HepG2 (cell line): ENCODE results near the gene VAMP5. TPM values are rescaled to one million over a fixed set of nuclear protein-coding genes. Genes with fewer than 3 reads are reported as not detected.

Experiments used
- ASH2L ChIP-seq: fragments of 300-600, 200-600 bp; sonication (generic); IDR thresholded peaks from 2 replicates; pipeline ENCODE4 v1.7.0; 2017; ENCODE audit warnings: low read depth, mild to moderate bottlenecking, moderate library complexity, mixed read lengths, low read length; ENCODE audit not compliant: insufficient read length
- CBFB ChIP-seq: sonication (generic); formaldehyde crosslinking; IDR thresholded peaks from 2 replicates; pipeline ENCODE4 v1.4.0; 2020; ENCODE audit warnings: missing genetic modification reagents
- CCDC6 ChIP-seq: sonication (generic); formaldehyde crosslinking; IDR thresholded peaks from 2 replicates; pipeline ENCODE4 v1.8.1; 2022; ENCODE audit warnings: mild to moderate bottlenecking, missing genetic modification reagents, moderate library complexity
- DMAP1 ChIP-seq: IDR thresholded peaks from 2 replicates; pipeline ENCODE4 v1.6.1; 2016
- GATAD2A ChIP-seq: IDR thresholded peaks from 2 replicates; pipeline ENCODE4 v1.6.1; 2016
- HOXD1 ChIP-seq: sonication (generic); formaldehyde crosslinking; IDR thresholded peaks from 2 replicates; pipeline ENCODE4 v1.5.0; 2020; ENCODE audit warnings: missing genetic modification reagents
- KLF16 ChIP-seq, 2 experiments: sonication (generic) in 1 of 2; formaldehyde crosslinking in 1 of 2; IDR thresholded peaks; 2 replicates each; pipeline versions ENCODE4 v1.6.1 to v1.8.0; 2016 to 2023; ENCODE audit warnings: missing genetic modification reagents in 2 of 2, missing compliant biosample characterization in 1 of 2
- NCOA5 ChIP-seq: sonication (generic); formaldehyde crosslinking; IDR thresholded peaks from 2 replicates; pipeline ENCODE4 v1.4.0; 2020; ENCODE audit warnings: missing genetic modification reagents
- PAX8 ChIP-seq: sonication (generic); formaldehyde crosslinking; IDR thresholded peaks from 2 replicates; pipeline ENCODE4 v1.8.0; 2022; ENCODE audit warnings: mild to moderate bottlenecking, missing genetic modification reagents, borderline replicate concordance
- PCBP2 ChIP-seq: fragments of 200-400 bp; formaldehyde crosslinking; optimal IDR thresholded peaks from 2 replicates; pipeline ENCODE3; 2018; ENCODE audit warnings: low read length, low read depth; ENCODE audit not compliant: poor library complexity, severe bottlenecking
- REPIN1 ChIP-seq: sonication (generic); formaldehyde crosslinking; IDR thresholded peaks from 2 replicates; pipeline ENCODE4 v1.8.0; 2022; ENCODE audit warnings: missing genetic modification reagents, low read depth, mild to moderate bottlenecking, borderline replicate concordance
- RXRB ChIP-seq: IDR thresholded peaks from 2 replicates; pipeline ENCODE4 v1.6.1; 2016; ENCODE audit warnings: borderline replicate concordance, missing genetic modification reagents, missing compliant biosample characterization
- SETDB1 ChIP-seq: sonication (generic); formaldehyde crosslinking; IDR thresholded peaks from 2 replicates; pipeline ENCODE4 v1.5.1; 2020; ENCODE audit warnings: missing genetic modification reagents, mild to moderate bottlenecking, borderline replicate concordance
- SMAD3 ChIP-seq: sonication (generic); formaldehyde crosslinking; IDR thresholded peaks from 2 replicates; pipeline ENCODE4 v1.4.0; 2020; ENCODE audit warnings: missing genetic modification reagents
- SRSF4 ChIP-seq: fragments of 200-400 bp; formaldehyde crosslinking; IDR thresholded peaks from one replicate; pipeline ENCODE4 v1.6.1; 2018; ENCODE audit warnings: mild to moderate bottlenecking, low read depth, low read length, moderate library complexity; ENCODE audit not compliant: poor library complexity, severe bottlenecking
- SYNCRIP ChIP-seq: fragments of 200-400 bp; formaldehyde crosslinking; IDR thresholded peaks from 2 replicates; pipeline ENCODE4 v1.6.1; 2018; ENCODE audit warnings: mild to moderate bottlenecking, low read depth, low read length; ENCODE audit not compliant: insufficient read depth
- TP53 ChIP-seq: sonication (generic); formaldehyde crosslinking; conservative IDR thresholded peaks from 2 replicates; pipeline ENCODE4 v1.4.0; 2020; ENCODE audit warnings: missing genetic modification reagents
- ZKSCAN1 ChIP-seq: fragments of 150-350 bp; IDR thresholded peaks from 2 replicates; pipeline ENCODE4 v1.6.1; 2014; ENCODE audit warnings: low read length
- ZNF253 ChIP-seq: sonication (generic); formaldehyde crosslinking; IDR thresholded peaks from 2 replicates; pipeline ENCODE4 v1.8.0; 2022; ENCODE audit warnings: mild to moderate bottlenecking, missing genetic modification reagents, borderline replicate concordance
- ZNF33B ChIP-seq: sonication (generic); formaldehyde crosslinking; IDR thresholded peaks from 2 replicates; pipeline ENCODE4 v1.5.1; 2020; ENCODE audit warnings: mild to moderate bottlenecking, missing genetic modification reagents
- ZNF616 ChIP-seq: sonication (generic); formaldehyde crosslinking; IDR thresholded peaks from 2 replicates; pipeline ENCODE4 v1.5.0; 2020; ENCODE audit warnings: low read depth, mild to moderate bottlenecking, missing genetic modification reagents
- polyA plus RNA-seq, 8 experiments: library from polyadenylated mRNA; depleted of rRNA in 3 of 8; stranded (reverse) in 7 of 8; unstranded in 1 of 8; fragments of >200 nt; fragmentation: Illumina TruSeq in 4 of 8; extraction: Trizol in 4 of 8; gene quantifications; 2 replicates each; pipeline versions ENCODE4 v1.2.1 to v1.2.3, GENCODE V29; 2011 to 2016; ENCODE audit warnings: low read depth in 4 of 8, missing spikeins in 1 of 8, mixed read lengths in 1 of 8; ENCODE audit not compliant: insufficient read depth in 1 of 8
- total RNA-seq, 5 experiments: library from RNA; depleted of rRNA; stranded (reverse); fragments of >200 nt; fragmentation: Illumina TruSeq; extraction: Trizol; gene quantifications; 2 replicates each; pipeline ENCODE4 v1.2.3, GENCODE V29; 2016; ENCODE audit warnings: low read depth in 1 of 5
- TF ChIP-seq, protein P1 (sequence below): sonication (generic); formaldehyde crosslinking; IDR thresholded peaks from 2 replicates; pipeline ENCODE4 v1.4.0; 2020; ENCODE audit warnings: mild to moderate bottlenecking, missing genetic modification reagents
- TF ChIP-seq, protein P2 (sequence below): sonication (generic); formaldehyde crosslinking; IDR thresholded peaks from 2 replicates; pipeline ENCODE4 v1.8.1; 2023; ENCODE audit warnings: mild to moderate bottlenecking, moderate library complexity, missing genetic modification reagents
- TF ChIP-seq, protein P3 (sequence below): sonication (generic); formaldehyde crosslinking; IDR thresholded peaks from 2 replicates; pipeline ENCODE4 v1.4.0; 2020; ENCODE audit warnings: missing genetic modification reagents
- TF ChIP-seq, protein P4 (sequence below): sonication (generic); formaldehyde crosslinking; IDR thresholded peaks from 2 replicates; pipeline ENCODE4 v1.8.1; 2022; ENCODE audit warnings: mild to moderate bottlenecking, missing genetic modification reagents
- TF ChIP-seq, protein P5 (sequence below): IDR thresholded peaks from 2 replicates; pipeline ENCODE4 v1.6.1; 2016; ENCODE audit warnings: mild to moderate bottlenecking

VAMP5 gene
- total and polyA plus RNA-seq, 2 of the 13 experiments (the other 11 are each of a cell fraction or from before 2014, with no cell fraction given), result 7.2 to 56.7 TPM

DNA sequence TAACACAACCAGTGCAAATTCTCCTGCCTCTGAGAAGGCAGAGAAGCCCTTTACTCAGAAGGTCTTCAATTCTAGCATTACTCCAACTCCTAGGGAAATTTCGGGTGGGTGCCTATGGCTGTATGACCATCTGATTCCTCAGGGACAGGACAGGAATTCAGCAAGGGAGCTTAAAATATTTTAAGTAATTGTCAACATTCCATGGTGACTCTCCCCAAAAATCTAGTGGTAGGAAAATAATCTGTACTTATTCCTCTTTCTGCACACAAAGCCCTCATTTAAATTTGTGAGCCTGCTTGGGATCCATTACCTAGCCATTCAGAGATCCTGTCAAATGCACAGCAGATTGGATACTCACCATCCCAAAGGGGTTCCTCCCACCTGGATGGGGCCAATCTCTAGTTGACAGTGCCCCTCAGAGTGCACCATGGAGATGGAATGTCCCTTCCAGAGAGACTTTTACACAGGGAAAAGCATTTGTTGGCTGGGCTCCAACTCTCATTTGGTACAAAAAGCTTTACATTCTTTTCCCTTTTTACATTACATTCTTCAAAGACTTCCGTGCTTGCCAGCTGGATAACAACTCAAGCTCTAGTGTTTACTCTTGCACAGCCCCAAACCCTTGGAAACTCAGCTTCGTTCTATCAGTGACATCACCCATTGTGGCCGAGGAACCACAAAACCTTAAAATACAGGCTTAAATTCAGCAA is 21.3 kb downstream of the VAMP5 start (continued):
- no peak for TF ChIP-seq ZNF616 (CRISPR knock-in tag)
- TF ChIP-seq KLF16 (CRISPR knock-in tag; IDR thresholded peaks at IDR 0.05), result 0 out of 4 replicates have a peak, but pooled peaks of 1 of the 2 experiments have one; percentile 43
- TF ChIP-seq NCOA5 (CRISPR knock-in tag), result no peak
- peak; percentile 48; the same call in 1 of the 2 replicates for TF ChIP-seq CCDC6
- TF ChIP-seq SETDB1 (CRISPR knock-in tag), result no peak
- TF ChIP-seq RXRB (CRISPR knock-in tag), result peak; percentile 23; the same call in 1 of the 2 replicates
- TF ChIP-seq, protein P1, sequence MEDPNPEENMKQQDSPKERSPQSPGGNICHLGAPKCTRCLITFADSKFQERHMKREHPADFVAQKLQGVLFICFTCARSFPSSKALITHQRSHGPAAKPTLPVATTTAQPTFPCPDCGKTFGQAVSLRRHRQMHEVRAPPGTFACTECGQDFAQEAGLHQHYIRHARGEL (CRISPR knock-in tag), result no peak
- no peak for TF ChIP-seq SRSF4
- TF ChIP-seq REPIN1 (CRISPR knock-in tag), result no peak
- no peak for TF ChIP-seq DMAP1 (CRISPR knock-in tag)
- peak; percentile 58 for TF ChIP-seq ASH2L
- no peak for TF ChIP-seq ZNF33B (CRISPR knock-in tag)
- TF ChIP-seq, protein P2, sequence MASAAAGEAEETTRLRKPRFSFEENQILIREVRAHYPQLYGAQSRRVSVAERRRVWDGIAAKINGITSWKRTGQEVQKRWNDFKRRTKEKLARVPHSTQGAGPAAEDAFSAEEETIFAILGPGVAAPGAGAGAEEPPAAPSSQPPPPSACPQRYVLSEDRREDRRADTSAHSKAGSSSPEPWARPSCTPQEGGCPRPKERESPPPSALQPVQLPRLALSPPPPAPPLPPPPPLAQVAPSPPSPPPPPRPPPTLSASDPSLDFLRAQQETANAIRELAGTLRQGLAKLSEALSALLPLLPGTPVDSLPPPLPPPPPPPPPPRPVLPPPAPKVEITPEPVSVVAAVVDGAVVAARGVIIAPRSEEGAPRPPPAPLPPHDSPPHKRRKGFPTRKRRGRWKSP, result peak; percentile 14; the same call in 1 of the 2 replicates
- no peak for TF ChIP-seq HOXD1 (CRISPR knock-in tag)
- TF ChIP-seq, protein P3, sequence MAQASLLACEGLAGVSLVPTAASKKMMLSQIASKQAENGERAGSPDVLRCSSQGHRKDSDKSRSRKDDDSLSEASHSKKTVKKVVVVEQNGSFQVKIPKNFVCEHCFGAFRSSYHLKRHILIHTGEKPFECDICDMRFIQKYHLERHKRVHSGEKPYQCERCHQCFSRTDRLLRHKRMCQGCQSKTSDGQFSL, result no peak
- TF ChIP-seq SMAD3 (CRISPR knock-in tag), result no peak
- TF ChIP-seq, protein P4, sequence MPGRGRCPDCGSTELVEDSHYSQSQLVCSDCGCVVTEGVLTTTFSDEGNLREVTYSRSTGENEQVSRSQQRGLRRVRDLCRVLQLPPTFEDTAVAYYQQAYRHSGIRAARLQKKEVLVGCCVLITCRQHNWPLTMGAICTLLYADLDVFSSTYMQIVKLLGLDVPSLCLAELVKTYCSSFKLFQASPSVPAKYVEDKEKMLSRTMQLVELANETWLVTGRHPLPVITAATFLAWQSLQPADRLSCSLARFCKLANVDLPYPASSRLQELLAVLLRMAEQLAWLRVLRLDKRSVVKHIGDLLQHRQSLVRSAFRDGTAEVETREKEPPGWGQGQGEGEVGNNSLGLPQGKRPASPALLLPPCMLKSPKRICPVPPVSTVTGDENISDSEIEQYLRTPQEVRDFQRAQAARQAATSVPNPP (CRISPR knock-in tag), result no peak
- peak; percentile 23; the same call in 1 of the 2 replicates for TF ChIP-seq GATAD2A (CRISPR knock-in tag)
- TF ChIP-seq CBFB (CRISPR knock-in tag), result no peak
- no peak for TF ChIP-seq TP53 (CRISPR knock-in tag)
- TF ChIP-seq ZNF253, result no peak
- TF ChIP-seq, protein P5, sequence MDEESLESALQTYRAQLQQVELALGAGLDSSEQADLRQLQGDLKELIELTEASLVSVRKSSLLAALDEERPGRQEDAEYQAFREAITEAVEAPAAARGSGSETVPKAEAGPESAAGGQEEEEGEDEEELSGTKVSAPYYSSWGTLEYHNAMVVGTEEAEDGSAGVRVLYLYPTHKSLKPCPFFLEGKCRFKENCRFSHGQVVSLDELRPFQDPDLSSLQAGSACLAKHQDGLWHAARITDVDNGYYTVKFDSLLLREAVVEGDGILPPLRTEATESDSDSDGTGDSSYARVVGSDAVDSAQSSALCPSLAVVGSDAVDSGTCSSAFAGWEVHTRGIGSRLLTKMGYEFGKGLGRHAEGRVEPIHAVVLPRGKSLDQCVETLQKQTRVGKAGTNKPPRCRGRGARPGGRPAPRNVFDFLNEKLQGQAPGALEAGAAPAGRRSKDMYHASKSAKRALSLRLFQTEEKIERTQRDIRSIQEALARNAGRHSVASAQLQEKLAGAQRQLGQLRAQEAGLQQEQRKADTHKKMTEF, result peak; percentile 36; the same call in 1 of the 2 replicates
- no peak for TF ChIP-seq ZKSCAN1
- TF ChIP-seq PCBP2, result no peak
- no peak for TF ChIP-seq SYNCRIP
- no peak for TF ChIP-seq PAX8 (CRISPR knock-in tag)
